Mucosa of descending colon (tissue), 3 donors: ENCODE data around the gene SPOP. TPM values are rescaled to one million over a fixed set of nuclear protein-coding genes. Genes with fewer than 3 reads are reported as not detected.

ENCODE experiments used
- ATAC-seq: fragments of 200-7000 bp; cut with Tn5 transposase; one replicate; pipeline ENCODE4 v1.9.1; 2020; ENCODE audit warnings: mild to moderate bottlenecking, moderate library complexity
- DNase-seq, 3 donors: peaks; one replicate each; pipeline ENCODE4 v3.0.0-alpha.2; 2020
- H3K36me3 ChIP-seq: fragments of 200-600 bp; one replicate; pipeline ENCODE4 v1.8.0; 2021; ENCODE audit warnings: low read depth, mild to moderate bottlenecking
- H3K4me1 ChIP-seq: fragments of 200-600 bp; one replicate; pipeline ENCODE4 v1.8.0; 2021; ENCODE audit warnings: low read depth, mild to moderate bottlenecking
- H3K4me3 ChIP-seq: fragments of 200-600 bp; one replicate; pipeline ENCODE4 v1.8.0; 2021; ENCODE audit warnings: mild to moderate bottlenecking
- H3K9me3 ChIP-seq: fragments of 200-600 bp; one replicate; pipeline ENCODE4 v1.8.0; 2021; ENCODE audit warnings: mild to moderate bottlenecking
- intact Hi-C, 2 donors: fragments of 100-400 bp; cut with DNase I in 1 of 2; cut with micrococcal nuclease in 1 of 2; formaldehyde crosslinking; loops; one replicate each; pipeline versions ENCODE4 v1.11.0 to v1.11.1; 2022; cut with DNase I, micrococcal nuclease
- total RNA-seq, 3 donors: library from RNA; stranded (reverse); fragmentation: NEBNext Ultra II Directional in 2 of 3; extraction: Animal tissue kit (Norgen Biotek cat#: 25700) in 2 of 3; gene quantifications; one replicate each; pipeline versions ENCODE4 v1.2.1 to v1.2.4, GENCODE V29; 2021 to 2023
- TF ChIP-seq, protein P1 (sequence below): fragments of 200-600 bp; IDR thresholded peaks from one replicate; pipeline ENCODE4 v1.8.0; 2022; ENCODE audit warnings: antibody characterized with exemption, mild to moderate bottlenecking
- donor health status: DM: no; HTN: no; CAD: no; lungs with moderate emphysema.
- donor health status: DM: no; HTN: no; CAD: no.
- donor health status: DM: no; HTN: yes; CAD: no.

The SPOP gene
- total RNA-seq, 3 donors from 2014 or later, result 47.6 to 213 (median 56.2) TPM

DNA sequence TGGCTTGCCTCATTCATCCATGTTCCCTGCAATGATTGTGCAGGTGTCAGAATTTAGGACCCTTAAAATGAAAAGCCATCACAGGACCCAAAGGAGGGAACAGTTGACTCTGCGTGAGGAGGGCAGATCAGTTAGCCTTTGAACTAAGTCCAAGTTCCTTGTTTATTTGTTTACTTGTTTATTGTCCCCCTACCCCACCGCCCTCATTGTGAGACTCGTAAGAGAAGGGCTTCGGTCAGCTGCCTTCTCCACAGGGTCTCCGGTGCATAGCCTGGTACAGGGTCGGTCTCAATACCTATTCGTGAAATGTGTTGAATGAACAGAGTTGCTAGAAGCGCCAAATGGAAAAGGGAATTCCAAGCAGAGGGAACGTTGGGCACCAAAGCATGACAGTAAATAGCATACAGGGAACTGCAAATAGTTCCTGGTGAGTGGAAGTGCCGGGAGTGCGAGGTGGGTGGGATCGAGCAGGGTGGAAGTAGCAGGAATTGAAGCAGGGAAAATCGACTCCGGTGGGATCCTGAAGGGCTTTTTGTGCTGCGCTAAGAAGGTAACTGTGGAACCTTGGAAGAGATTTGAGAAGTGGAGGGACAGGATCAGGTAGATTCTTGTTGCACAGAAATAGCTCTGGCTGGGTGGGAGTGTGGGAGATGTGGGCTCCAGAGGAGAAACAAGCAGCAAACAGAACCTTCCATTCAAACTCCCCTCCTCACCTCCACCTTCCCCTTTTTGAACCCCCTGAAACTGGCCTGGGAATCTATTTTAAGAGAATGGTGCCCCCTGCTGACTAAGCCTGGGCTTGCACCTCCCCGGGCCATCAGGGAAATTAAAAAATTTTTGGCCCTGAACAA, 17.2 kb upstream of the SPOP start:
- intact Hi-C loops, result loop anchor here (2.0 kb wide), 2 partner anchors 124 to 126 kb away; no protein-coding TSS in a partner anchor
- DNase-seq (peak in 2 of 3 donors; percentile 73 to 85), ATAC-seq (peak; percentile 71)
- Histone ChIP-seq H3K36me3 (no peaks in the 10 kb centered on the region), H3K9me3 (no peaks in the 10 kb centered on the region), H3K4me3 (no peak overlapping the region), H3K4me1 (no peaks in the 10 kb centered on the region)
- TF ChIP-seq, protein P1, sequence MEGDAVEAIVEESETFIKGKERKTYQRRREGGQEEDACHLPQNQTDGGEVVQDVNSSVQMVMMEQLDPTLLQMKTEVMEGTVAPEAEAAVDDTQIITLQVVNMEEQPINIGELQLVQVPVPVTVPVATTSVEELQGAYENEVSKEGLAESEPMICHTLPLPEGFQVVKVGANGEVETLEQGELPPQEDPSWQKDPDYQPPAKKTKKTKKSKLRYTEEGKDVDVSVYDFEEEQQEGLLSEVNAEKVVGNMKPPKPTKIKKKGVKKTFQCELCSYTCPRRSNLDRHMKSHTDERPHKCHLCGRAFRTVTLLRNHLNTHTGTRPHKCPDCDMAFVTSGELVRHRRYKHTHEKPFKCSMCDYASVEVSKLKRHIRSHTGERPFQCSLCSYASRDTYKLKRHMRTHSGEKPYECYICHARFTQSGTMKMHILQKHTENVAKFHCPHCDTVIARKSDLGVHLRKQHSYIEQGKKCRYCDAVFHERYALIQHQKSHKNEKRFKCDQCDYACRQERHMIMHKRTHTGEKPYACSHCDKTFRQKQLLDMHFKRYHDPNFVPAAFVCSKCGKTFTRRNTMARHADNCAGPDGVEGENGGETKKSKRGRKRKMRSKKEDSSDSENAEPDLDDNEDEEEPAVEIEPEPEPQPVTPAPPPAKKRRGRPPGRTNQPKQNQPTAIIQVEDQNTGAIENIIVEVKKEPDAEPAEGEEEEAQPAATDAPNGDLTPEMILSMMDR, result peak; percentile 88

DNA sequence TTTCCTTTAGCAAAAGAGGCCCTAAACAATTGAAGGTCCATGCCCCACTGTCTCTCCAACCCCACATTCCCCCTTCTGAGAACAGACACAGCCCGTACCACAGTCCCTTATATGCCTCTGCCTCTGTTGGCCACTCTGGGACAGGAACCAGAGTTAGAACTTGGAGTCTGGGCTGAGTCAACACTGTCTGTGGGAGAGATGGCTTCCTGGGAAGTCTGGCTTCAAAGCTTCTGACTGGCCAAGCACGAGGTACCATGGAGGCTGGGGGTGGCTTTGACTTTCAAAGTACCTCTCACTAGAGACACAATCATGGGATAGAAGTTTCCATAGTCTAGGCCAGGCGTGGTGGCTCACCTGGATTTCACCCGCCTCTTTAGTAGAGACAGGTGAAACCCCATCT, 14.9 kb upstream of the SPOP start:
- intact Hi-C loops, result no loop called here
- Histone ChIP-seq H3K9me3 (no peaks in the 10 kb centered on the region), H3K4me3 (no peak overlapping the region), H3K36me3 (no peaks in the 10 kb centered on the region), H3K4me1 (no peaks in the 10 kb centered on the region)
- DNase-seq (no peak), ATAC-seq (no peak)
- TF ChIP-seq, protein P1, result no peak

DNA sequence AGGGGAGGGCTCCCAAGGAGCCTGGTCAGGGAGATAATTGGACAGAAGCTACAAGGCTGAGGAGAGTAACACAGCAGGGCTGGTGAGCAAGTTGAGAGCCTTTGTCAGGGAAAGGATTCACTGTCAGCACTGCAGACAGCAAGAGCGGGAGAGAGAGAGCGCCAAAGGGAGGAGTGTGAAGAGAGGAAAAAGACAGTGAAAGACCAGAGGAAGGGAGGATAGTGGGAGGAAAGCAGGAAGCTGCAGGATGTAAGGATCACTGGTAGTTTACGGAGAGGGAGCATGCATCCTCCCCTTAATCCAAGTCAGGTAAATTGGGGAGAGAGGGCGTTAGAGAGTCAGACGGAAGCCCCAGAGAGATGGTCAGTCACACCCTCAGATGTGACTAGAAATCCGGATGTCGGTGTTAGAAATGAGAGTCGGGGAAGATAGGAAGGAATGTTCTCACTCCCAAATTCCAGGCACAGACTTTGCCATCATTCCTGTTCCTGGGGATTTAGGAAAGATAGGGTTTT, 13.8 kb upstream of the SPOP start:
- TF ChIP-seq, protein P1, result no peak
- Histone ChIP-seq H3K9me3 (no peaks in the 10 kb centered on the region), H3K4me3 (no peak overlapping the region), H3K36me3 (no peaks in the 10 kb centered on the region), H3K4me1 (no peaks in the 10 kb centered on the region)
- DNase-seq, result no peak
- ATAC-seq, result no peak
- intact Hi-C loops, result no loop called here

DNA sequence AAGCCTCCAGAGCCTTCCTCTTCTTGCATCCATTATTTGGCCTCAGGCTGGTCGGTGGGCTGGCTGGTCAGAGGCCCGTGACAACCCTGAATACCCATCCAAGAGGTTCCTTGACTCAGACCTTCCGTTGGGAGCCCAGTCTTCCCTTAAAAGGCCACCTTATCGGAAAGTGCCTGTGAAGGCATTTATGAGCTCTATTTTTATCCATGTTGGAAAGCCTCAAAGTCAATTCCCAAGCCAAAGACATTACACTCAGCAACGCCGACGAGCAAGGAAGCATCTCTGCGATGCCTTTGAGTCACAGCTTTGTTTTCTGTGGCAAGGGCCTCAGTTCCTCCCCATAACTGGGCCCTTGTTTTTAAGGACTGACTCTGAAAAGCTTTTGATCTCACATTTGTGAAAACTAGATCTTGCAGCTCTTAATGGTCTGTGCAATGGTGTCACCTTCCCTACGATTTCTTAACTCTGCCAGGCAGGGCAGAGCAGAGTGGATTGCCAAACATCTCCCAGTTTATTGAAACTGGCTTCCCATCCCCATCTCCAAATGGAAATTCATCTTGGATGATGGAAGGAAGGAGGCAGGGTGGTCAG, 13.3 kb upstream of the SPOP start:
- DNase-seq (no peak), ATAC-seq (peak; percentile 17)
- H3K4me3 ChIP-seq, result no peak overlapping the region
- intact Hi-C loops, result no loop called here
- H3K4me1 ChIP-seq, result no peaks in the 10 kb centered on the region
- no peaks in the 10 kb centered on the region for H3K36me3 ChIP-seq
- H3K9me3 ChIP-seq, result no peaks in the 10 kb centered on the region
- TF ChIP-seq, protein P1, result no peak

DNA sequence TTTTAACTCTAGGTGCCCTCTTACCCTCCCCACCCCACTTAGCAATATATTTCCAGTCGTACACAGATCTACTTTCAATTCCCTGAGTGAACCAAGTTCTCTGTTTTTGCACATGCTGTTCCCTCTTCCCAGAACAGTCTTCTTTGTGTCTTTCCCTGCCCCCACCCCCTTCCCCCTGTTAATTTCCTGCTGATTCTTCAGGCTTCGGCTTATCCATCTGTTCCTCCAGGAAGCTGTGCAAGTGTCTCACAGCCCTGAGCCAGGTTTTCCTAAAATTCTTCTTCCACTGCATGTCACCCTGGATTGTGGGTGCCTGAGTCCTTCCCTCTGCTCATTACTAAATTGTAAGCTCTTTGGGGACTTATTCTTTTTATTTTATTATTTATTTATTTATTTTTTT, 12.4 kb upstream of the SPOP start:
- intact Hi-C loops, result no loop called here
- Histone ChIP-seq H3K4me1 (no peaks in the 10 kb centered on the region), H3K4me3 (no peak overlapping the region), H3K36me3 (no peaks in the 10 kb centered on the region), H3K9me3 (no peaks in the 10 kb centered on the region)
- DNase-seq, result no peak
- TF ChIP-seq, protein P1, result no peak
- ATAC-seq, result no peak
